IMR-90 (cell line): ENCODE results near the gene RPAP2. TPM values are rescaled to one million over a fixed set of nuclear protein-coding genes. Genes with fewer than 3 reads are reported as not detected.

Source experiments
- ATAC-seq: fragments of 200-7000 bp; cut with Tn5 transposase; 2 replicates; pipeline ENCODE4 v1.9.1; 2020; ENCODE audit warnings: low read depth, mild to moderate bottlenecking, moderate library complexity
- BruUV-seq: library from RNA; stranded (reverse); fragments of 400-500 nt; replicated peaks from 2 replicates; lab custom pipeline; 2021; lab: Mats Ljungman, UMichigan
- CTCF ChIA-PET: fragments of 300-600 bp; formaldehyde crosslinking; extraction: SDS; loops from one replicate; lab custom pipeline; 2021; ENCODE audit warnings: antibody characterized with exemption; lab: Yijun Ruan, JAX
- POLR2A ChIA-PET: fragments of 300-600 bp; sonication (Branson Sonifier 250); formaldehyde crosslinking; loops from one replicate; lab custom pipeline; 2022; ENCODE audit warnings: antibody characterized with exemption; ENCODE audit not compliant: unreplicated experiment; lab: Charles Lee
- DNase-seq: peaks from one replicate; pipeline ENCODE4 v3.0.0; 2013
- H2AFZ ChIP-seq: replicated peaks from 2 replicates; pipeline ENCODE3; 2013; ENCODE audit warnings: low read length, mild to moderate bottlenecking; ENCODE audit not compliant: poor library complexity
- H2AK5ac ChIP-seq: 2 replicates; pipeline ENCODE4 v1.6.1; 2013; ENCODE audit warnings: low read depth, low read length, inconsistent platforms
- H2AK9ac ChIP-seq: replicated peaks from 2 replicates; pipeline ENCODE3; 2013; ENCODE audit warnings: mild to moderate bottlenecking, low read depth, low read length, moderate library complexity; ENCODE audit not compliant: poor library complexity
- H2BK120ac ChIP-seq: 2 replicates; pipeline ENCODE4 v1.6.1; 2013; ENCODE audit warnings: low read depth, low read length, inconsistent platforms
- H2BK15ac ChIP-seq: 3 replicates; pipeline ENCODE4 v1.6.1; 2013; ENCODE audit warnings: low read depth, low read length, inconsistent platforms
- H2BK20ac ChIP-seq: 2 replicates; pipeline ENCODE4 v1.6.1; 2013; ENCODE audit warnings: low read depth, mild to moderate bottlenecking, inconsistent platforms, low read length, moderate library complexity
- H2BK5ac ChIP-seq: 2 replicates; pipeline ENCODE4 v1.6.1; 2013; ENCODE audit warnings: mild to moderate bottlenecking, low read depth, low read length, inconsistent platforms; ENCODE audit not compliant: poor library complexity, severe bottlenecking
- H3K14ac ChIP-seq: replicated peaks from 2 replicates; pipeline ENCODE4 v1.6.1; 2013; ENCODE audit warnings: low read depth, low read length, inconsistent platforms
- H3K18ac ChIP-seq: 2 replicates; pipeline ENCODE4 v1.6.1; 2013; ENCODE audit warnings: low read depth, low read length, control low read depth
- H3K23ac ChIP-seq: 2 replicates; pipeline ENCODE4 v1.6.1; 2013; ENCODE audit warnings: low read depth, low read length, inconsistent platforms
- H3K27ac ChIP-seq: 2 replicates; pipeline ENCODE4 v1.5.1; 2013; ENCODE audit warnings: mild to moderate bottlenecking, control low read depth, low read length; ENCODE audit not compliant: insufficient read depth
- H3K27me3 ChIP-seq: 2 replicates; pipeline ENCODE4 v1.6.1; 2013; ENCODE audit warnings: low read length; ENCODE audit not compliant: control insufficient read depth, insufficient read depth
- H3K36me3 ChIP-seq: 2 replicates; pipeline ENCODE4 v1.6.1; 2013; ENCODE audit warnings: low read length, mixed read lengths; ENCODE audit not compliant: control insufficient read depth, insufficient read depth
- H3K4ac ChIP-seq: 2 replicates; pipeline ENCODE4 v1.6.1; 2013; ENCODE audit warnings: low read depth, low read length, inconsistent platforms
- H3K4me1 ChIP-seq: 2 replicates; pipeline ENCODE4 v1.6.1; 2013; ENCODE audit warnings: low read length, mixed read lengths; ENCODE audit not compliant: control insufficient read depth, insufficient read depth
- H3K4me2 ChIP-seq: 2 replicates; pipeline ENCODE4 v1.6.1; 2013; ENCODE audit warnings: low read depth, mild to moderate bottlenecking, control low read depth, low read length, moderate library complexity
- H3K4me3 ChIP-seq: 2 replicates; pipeline ENCODE4 v1.5.1; 2013; ENCODE audit warnings: low read depth, mild to moderate bottlenecking, control low read depth, low read length, moderate library complexity; ENCODE audit not compliant: insufficient read depth
- H3K56ac ChIP-seq: 2 replicates; pipeline ENCODE4 v1.6.1; 2013; ENCODE audit warnings: low read length, inconsistent platforms; ENCODE audit not compliant: insufficient read depth; ENCODE audit errors: extremely low read depth
- H3K79me1 ChIP-seq, 2 experiments: 2 replicates each; pipeline ENCODE4 v1.6.1; 2013; ENCODE audit warnings: low read length in 2 of 2, inconsistent platforms in 1 of 2, low read depth in 1 of 2
- H3K9ac ChIP-seq: 2 replicates; pipeline ENCODE4 v1.6.1; 2013; ENCODE audit warnings: low read depth, low read length, control low read depth
- H3K9me1 ChIP-seq: 2 replicates; pipeline ENCODE4 v1.6.1; 2013; ENCODE audit warnings: low read length, inconsistent platforms; ENCODE audit not compliant: insufficient read depth
- H3K9me3 ChIP-seq: 2 replicates; pipeline ENCODE4 v1.6.1; 2013; ENCODE audit warnings: low read length; ENCODE audit not compliant: control insufficient read depth, insufficient read depth
- H4K20me1 ChIP-seq: 2 replicates; pipeline ENCODE4 v1.6.1; 2013; ENCODE audit warnings: low read length, inconsistent platforms; ENCODE audit not compliant: insufficient read depth
- H4K5ac ChIP-seq: 2 replicates; pipeline ENCODE4 v1.6.1; 2013; ENCODE audit warnings: mild to moderate bottlenecking, low read depth, low read length, control low read depth
- H4K8ac ChIP-seq, 2 experiments: 2 replicates each; pipeline ENCODE4 v1.6.1; 2013; ENCODE audit warnings: low read depth in 2 of 2, low read length in 2 of 2, control low read depth in 1 of 2, inconsistent platforms in 1 of 2
- H4K91ac ChIP-seq: 2 replicates; pipeline ENCODE4 v1.6.1; 2013; ENCODE audit warnings: low read depth, low read length, inconsistent platforms; ENCODE audit not compliant: insufficient read depth
- BHLHE40 ChIP-seq: fragments of 150-350 bp; IDR thresholded peaks from 2 replicates; pipeline ENCODE4 v1.6.1; 2016; ENCODE audit warnings: mild to moderate bottlenecking, low read depth, low read length
- CEBPB ChIP-seq: IDR thresholded peaks from 2 replicates; pipeline ENCODE4 v1.6.1; 2012; ENCODE audit warnings: low read depth, low read length, improper control_type of control experiment
- CHD1 ChIP-seq: IDR thresholded peaks from 2 replicates; pipeline ENCODE4 v1.6.1; 2012; ENCODE audit warnings: low read depth, low read length, improper control_type of control experiment
- CTCF ChIP-seq: conservative IDR thresholded peaks from 2 replicates; pipeline ENCODE4 v1.5.1; 2012; ENCODE audit warnings: mild to moderate bottlenecking, low read depth, low read length, improper control_type of control experiment
- ELK1 ChIP-seq: fragments of 150-350 bp; IDR thresholded peaks from 2 replicates; pipeline ENCODE4 v1.6.1; 2016; ENCODE audit warnings: low read depth, mild to moderate bottlenecking, low read length, moderate library complexity, borderline replicate concordance
- FOS ChIP-seq: fragments of 150-350 bp; IDR thresholded peaks from 2 replicates; pipeline ENCODE4 v1.6.1; 2016; ENCODE audit warnings: low read depth, low read length
- MAFK ChIP-seq: IDR thresholded peaks from 2 replicates; pipeline ENCODE4 v1.6.1; 2012; ENCODE audit warnings: low read depth, low read length, improper control_type of control experiment
- MAZ ChIP-seq: IDR thresholded peaks from 2 replicates; pipeline ENCODE4 v1.6.1; 2012; ENCODE audit warnings: low read depth, mild to moderate bottlenecking, low read length, improper control_type of control experiment, moderate library complexity, borderline replicate concordance
- MXI1 ChIP-seq: IDR thresholded peaks from 2 replicates; pipeline ENCODE4 v1.6.1; 2012; ENCODE audit warnings: low read depth, mild to moderate bottlenecking, low read length, moderate library complexity, borderline replicate concordance
- NFE2L2 ChIP-seq: fragments of 150-350 bp; IDR thresholded peaks from 2 replicates; pipeline ENCODE4 v1.6.1; 2016; ENCODE audit warnings: low read depth, mild to moderate bottlenecking, low read length
- POLR2A ChIP-seq: IDR thresholded peaks from 2 replicates; pipeline ENCODE4 v1.6.1; 2012; ENCODE audit warnings: mild to moderate bottlenecking, low read depth, low read length
- RAD21 ChIP-seq: IDR thresholded peaks from 2 replicates; pipeline ENCODE4 v1.6.1; 2012; ENCODE audit warnings: low read length, improper control_type of control experiment
- RCOR1 ChIP-seq: IDR thresholded peaks from 2 replicates; pipeline ENCODE4 v1.6.1; 2012; ENCODE audit warnings: mild to moderate bottlenecking, low read length, improper control_type of control experiment; ENCODE audit not compliant: insufficient replicate concordance
- RFX5 ChIP-seq: IDR thresholded peaks from 2 replicates; pipeline ENCODE4 v1.8.0; 2012; ENCODE audit warnings: low read depth, mild to moderate bottlenecking, low read length, moderate library complexity
- SMC3 ChIP-seq: fragments of 150-350 bp; IDR thresholded peaks from 2 replicates; pipeline ENCODE4 v1.6.1; 2016; ENCODE audit warnings: low read depth, mild to moderate bottlenecking, antibody characterized with exemption, low read length, moderate library complexity
- USF2 ChIP-seq: fragments of 150-350 bp; IDR thresholded peaks from 2 replicates; pipeline ENCODE4 v1.6.1; 2017; ENCODE audit warnings: mild to moderate bottlenecking, antibody characterized with exemption, low read length, low read depth
- WGBS, 2 experiments: methylation state at CpG; one replicate each; pipeline versions ENCODE4 v1.1.5 to v1.1.7; 2013; ENCODE audit warnings: missing lambda C conversion rate in 2 of 2; ENCODE audit not compliant: insufficient read length in 1 of 2; ENCODE audit errors: extremely low coverage in 2 of 2; 5-methylcytosine and 5-hydroxymethylcytosine counted together
- dilution Hi-C: fragments of 300-500 bp; cut with HindIII; formaldehyde crosslinking; loops from one replicate; pipeline ENCODE4 v1.14.3; 2018; ENCODE audit warnings: low sequenced_read_pairs; ENCODE audit not compliant: unreplicated experiment
- in situ Hi-C: fragments of 300-500 bp; cut with MboI; formaldehyde crosslinking; loops from 3 replicates; pipeline ENCODE4 v1.14.3; 2019; ENCODE audit warnings: low sequenced_read_pairs, inconsistent platforms, mixed read lengths
- intact Hi-C: fragments of 100-400 bp; cut with micrococcal nuclease; formaldehyde crosslinking; loops from 2 replicates; pipeline ENCODE4 v1.10.0; 2022
- polyA plus RNA-seq, 3 experiments: library from polyadenylated mRNA; depleted of rRNA; stranded (reverse); fragments of >200 nt; gene quantifications; 2 replicates each; pipeline ENCODE4 v1.2.3, GENCODE V29; 2012; ENCODE audit warnings: low replicate concordance in 1 of 3
- total RNA-seq: library from RNA; depleted of rRNA; stranded (reverse); fragments of >200 nt; gene quantifications from 2 replicates; pipeline ENCODE4 v1.2.3, GENCODE V29; 2012

The RPAP2 gene
- total and polyA plus RNA-seq, 2 of the 4 experiments (the other 2 are of a cell fraction), result 7.1 to 13.6 TPM

DNA sequence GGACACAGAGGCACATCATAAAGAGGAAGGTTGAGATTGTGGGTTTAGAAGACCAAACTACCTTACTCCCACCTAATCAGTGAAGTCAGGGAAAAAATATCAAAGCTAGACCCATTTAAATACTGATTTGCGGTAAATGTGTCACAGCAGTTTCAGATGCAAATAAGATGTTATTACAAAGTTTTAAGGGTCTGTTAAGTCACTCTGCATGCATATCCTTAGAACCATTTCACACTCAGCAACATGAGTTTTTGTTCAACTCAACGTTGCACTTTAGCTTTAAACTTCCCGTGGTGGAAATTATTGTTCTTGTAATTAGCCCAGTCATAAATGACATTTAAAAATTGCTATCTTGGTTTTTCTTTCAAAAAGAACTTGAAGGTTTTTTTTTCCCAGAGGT lies 34.8 kb downstream of the RPAP2 start:
- no peak overlapping the region for H3K18ac ChIP-seq
- H2BK20ac ChIP-seq, result no peak overlapping the region
- H3K27ac ChIP-seq, result no peak overlapping the region
- H3K23ac ChIP-seq, result no peak overlapping the region
- H4K8ac ChIP-seq, result no peak overlapping the region
- dilution Hi-C loops, result no loop called here
- H2BK120ac ChIP-seq, result no peak overlapping the region
- CTCF ChIA-PET, result interaction anchor here (0.6 kb wide), 1 partner anchor 21 kb away, joined by 6 read pairs; no protein-coding TSS in a partner anchor
- POLR2A ChIA-PET, result no interaction called here
- no peak overlapping the region for H3K4ac ChIP-seq
- H2AK9ac ChIP-seq, result no peak overlapping the region
- no peaks in the 10 kb centered on the region for H3K27me3 ChIP-seq
- ATAC-seq (no peak), DNase-seq (no peak)
- peaks cover 3% of the 10 kb centered on the region for H3K9me3 ChIP-seq
- H2AK5ac ChIP-seq, result no peak overlapping the region
- H3K4me2 ChIP-seq, result no peak overlapping the region
- H3K79me1 ChIP-seq, result peaks cover 0 to 8% of the 10 kb centered on the region in 2 experiments; a peak in 1 of 4 replicates
- H2BK15ac ChIP-seq, result no peak overlapping the region
- H3K9ac ChIP-seq, result no peak overlapping the region
- H3K9me1 ChIP-seq, result no peaks in the 10 kb centered on the region
- no peak overlapping the region for H3K4me3 ChIP-seq
- no peak overlapping the region for H2AFZ ChIP-seq
- H4K91ac ChIP-seq, result no peak overlapping the region
- no TSS peak for BruUV-seq
- in situ Hi-C loops, result no loop called here
- no CpG with 5 or more reads among the region's 3 CpGs for WGBS, 2 experiments
- H2BK5ac ChIP-seq, result no peak overlapping the region
- H3K4me1 ChIP-seq, result no peaks in the 10 kb centered on the region
- TF ChIP-seq MXI1 (no peak), CHD1 (no peak), MAZ (no peak), ELK1 (no peak), USF2 (no peak), POLR2A (no peak), CEBPB (no peak), RCOR1 (no peak), NFE2L2 (no peak), RAD21 (no peak), BHLHE40 (no peak), SMC3 (no peak), FOS (no peak), MAFK (no peak), RFX5 (no peak), CTCF (no peak)
- H4K5ac ChIP-seq, result no peak overlapping the region
- H4K20me1 ChIP-seq, result no peaks in the 10 kb centered on the region; the same call in 1 of the 2 replicates
- H3K14ac ChIP-seq, result no peak overlapping the region
- peaks cover 10% of the 10 kb centered on the region for H3K36me3 ChIP-seq
- H3K56ac ChIP-seq, result no peak overlapping the region
- intact Hi-C loops, result no loop called here
